Measurements from ENCODE around the gene EXT2. TPM values are rescaled to one million over a fixed set of nuclear protein-coding genes. Genes with fewer than 3 reads are reported as not detected.

EXT2 gene
- total and polyA plus RNA-seq, 2 of the 13 experiments (the other 11 are each of a cell fraction or from before 2014, with no cell fraction given): 61.5 to 68.7 TPM

DNA sequence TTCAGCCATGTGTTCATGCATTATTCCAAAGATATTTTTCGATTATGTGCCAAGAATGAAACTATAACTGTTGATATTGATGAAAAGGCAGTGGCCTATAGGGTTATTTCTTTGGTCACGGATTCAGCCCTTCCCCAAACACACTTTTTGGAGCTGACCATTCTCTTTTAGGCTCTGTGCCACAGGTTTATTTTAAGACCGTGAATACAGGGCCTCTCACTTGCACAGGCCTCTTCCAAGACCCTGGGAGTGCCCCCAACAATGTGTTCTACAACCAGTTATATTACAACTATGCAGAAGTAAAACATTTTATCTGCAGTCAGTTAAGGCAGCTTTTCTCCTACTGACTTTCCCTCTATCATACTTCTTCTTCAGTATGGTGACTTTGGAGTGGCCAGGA lies 109.9 kb downstream of the EXT2 start:
- no peak overlapping the region for H3K4me2 ChIP-seq (ENCODE audit: low read depth, low read length)
- CTCF ChIA-PET (ENCODE audit: low intra/inter-chr PET ratio, low total read pairs): no interaction called here
- no peaks in the 10 kb centered on the region for H4K20me1 ChIP-seq (ENCODE audit: insufficient read depth, low read length)
- H3K4me1 ChIP-seq (ENCODE audit: insufficient read depth, low read length): peaks cover 19% of the 10 kb centered on the region
- in situ Hi-C loops (cut with HindIII; ENCODE audit: extremely low pct_ligation_motif_present, low pct_unique_long_range_greater_than_20kb): no loop called here
- no peaks in the 10 kb centered on the region for H3K79me2 ChIP-seq (ENCODE audit: insufficient read depth, low read length)
- no peak overlapping the region for H3K27ac ChIP-seq (ENCODE audit: extremely low read length, insufficient read depth, low read length)
- peaks cover 0 to 2% of the 10 kb centered on the region in 2 experiments; a peak in 3 of 5 replicates for H3K36me3 ChIP-seq (replicated peaks in 1 of 2; ENCODE audit: control insufficient read depth in 1 of 2, insufficient read depth in 2 of 2, low read length in 2 of 2)
- H3K27me3 ChIP-seq (ENCODE audit: control insufficient read depth in 1 of 2, insufficient read depth in 2 of 2, low read length in 2 of 2): no peaks in the 10 kb centered on the region
- no peak overlapping the region for H3K9ac ChIP-seq (ENCODE audit: insufficient read depth, low read depth, low read length)
- no peak overlapping the region for H2AFZ ChIP-seq (ENCODE audit: low read length)
- ATAC-seq (no peak), FAIRE-seq (no peak), DNase-seq (ENCODE audit: low spot score) (no peak)
- TF ChIP-seq, protein P1, sequence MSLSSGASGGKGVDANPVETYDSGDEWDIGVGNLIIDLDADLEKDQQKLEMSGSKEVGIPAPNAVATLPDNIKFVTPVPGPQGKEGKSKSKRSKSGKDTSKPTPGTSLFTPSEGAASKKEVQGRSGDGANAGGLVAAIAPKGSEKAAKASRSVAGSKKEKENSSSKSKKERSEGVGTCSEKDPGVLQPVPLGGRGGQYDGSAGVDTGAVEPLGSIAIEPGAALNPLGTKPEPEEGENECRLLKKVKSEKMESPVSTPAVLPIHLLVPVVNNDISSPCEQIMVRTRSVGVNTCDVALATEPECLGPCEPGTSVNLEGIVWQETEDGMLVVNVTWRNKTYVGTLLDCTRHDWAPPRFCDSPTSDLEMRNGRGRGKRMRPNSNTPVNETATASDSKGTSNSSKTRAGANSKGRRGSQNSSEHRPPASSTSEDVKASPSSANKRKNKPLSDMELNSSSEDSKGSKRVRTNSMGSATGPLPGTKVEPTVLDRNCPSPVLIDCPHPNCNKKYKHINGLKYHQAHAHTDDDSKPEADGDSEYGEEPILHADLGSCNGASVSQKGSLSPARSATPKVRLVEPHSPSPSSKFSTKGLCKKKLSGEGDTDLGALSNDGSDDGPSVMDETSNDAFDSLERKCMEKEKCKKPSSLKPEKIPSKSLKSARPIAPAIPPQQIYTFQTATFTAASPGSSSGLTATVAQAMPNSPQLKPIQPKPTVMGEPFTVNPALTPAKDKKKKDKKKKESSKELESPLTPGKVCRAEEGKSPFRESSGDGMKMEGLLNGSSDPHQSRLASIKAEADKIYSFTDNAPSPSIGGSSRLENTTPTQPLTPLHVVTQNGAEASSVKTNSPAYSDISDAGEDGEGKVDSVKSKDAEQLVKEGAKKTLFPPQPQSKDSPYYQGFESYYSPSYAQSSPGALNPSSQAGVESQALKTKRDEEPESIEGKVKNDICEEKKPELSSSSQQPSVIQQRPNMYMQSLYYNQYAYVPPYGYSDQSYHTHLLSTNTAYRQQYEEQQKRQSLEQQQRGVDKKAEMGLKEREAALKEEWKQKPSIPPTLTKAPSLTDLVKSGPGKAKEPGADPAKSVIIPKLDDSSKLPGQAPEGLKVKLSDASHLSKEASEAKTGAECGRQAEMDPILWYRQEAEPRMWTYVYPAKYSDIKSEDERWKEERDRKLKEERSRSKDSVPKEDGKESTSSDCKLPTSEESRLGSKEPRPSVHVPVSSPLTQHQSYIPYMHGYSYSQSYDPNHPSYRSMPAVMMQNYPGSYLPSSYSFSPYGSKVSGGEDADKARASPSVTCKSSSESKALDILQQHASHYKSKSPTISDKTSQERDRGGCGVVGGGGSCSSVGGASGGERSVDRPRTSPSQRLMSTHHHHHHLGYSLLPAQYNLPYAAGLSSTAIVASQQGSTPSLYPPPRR (CRISPR knock-in tag; IDR thresholded peaks at IDR 0.05; ENCODE audit: borderline replicate concordance): no peak
- TF ChIP-seq ZNF709 (CRISPR knock-in tag; IDR thresholded peaks at IDR 0.05) (no peak), ZMAT3 (CRISPR knock-in tag; conservative IDR thresholded peaks at IDR 0.05) (no peak), ZNF143 (CRISPR knock-in tag; IDR thresholded peaks at IDR 0.05) (no peak), MAF1 (CRISPR knock-in tag; IDR thresholded peaks at IDR 0.05; ENCODE audit: borderline replicate concordance) (no peak)
- TF ChIP-seq, protein P2, sequence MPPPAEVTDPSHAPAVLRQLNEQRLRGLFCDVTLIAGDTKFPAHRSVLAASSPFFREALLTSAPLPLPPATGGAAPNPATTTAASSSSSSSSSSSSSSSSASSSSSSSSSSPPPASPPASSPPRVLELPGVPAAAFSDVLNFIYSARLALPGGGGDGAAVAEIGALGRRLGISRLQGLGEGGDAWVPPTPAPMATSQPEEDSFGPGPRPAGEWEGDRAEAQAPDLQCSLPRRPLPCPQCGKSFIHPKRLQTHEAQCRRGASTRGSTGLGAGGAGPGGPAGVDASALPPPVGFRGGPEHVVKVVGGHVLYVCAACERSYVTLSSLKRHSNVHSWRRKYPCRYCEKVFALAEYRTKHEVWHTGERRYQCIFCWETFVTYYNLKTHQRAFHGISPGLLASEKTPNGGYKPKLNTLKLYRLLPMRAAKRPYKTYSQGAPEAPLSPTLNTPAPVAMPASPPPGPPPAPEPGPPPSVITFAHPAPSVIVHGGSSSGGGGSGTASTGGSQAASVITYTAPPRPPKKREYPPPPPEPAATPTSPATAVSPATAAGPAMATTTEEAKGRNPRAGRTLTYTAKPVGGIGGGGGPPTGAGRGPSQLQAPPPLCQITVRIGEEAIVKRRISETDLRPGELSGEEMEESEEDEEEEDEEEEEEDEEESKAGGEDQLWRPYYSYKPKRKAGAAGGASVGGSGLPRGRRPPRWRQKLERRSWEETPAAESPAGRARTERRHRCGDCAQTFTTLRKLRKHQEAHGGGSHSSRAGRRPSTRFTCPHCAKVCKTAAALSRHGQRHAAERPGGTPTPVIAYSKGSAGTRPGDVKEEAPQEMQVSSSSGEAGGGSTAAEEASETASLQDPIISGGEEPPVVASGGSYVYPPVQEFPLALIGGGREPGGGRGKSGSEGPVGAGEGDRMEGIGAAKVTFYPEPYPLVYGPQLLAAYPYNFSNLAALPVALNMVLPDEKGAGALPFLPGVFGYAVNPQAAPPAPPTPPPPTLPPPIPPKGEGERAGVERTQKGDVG (CRISPR knock-in tag; IDR thresholded peaks at IDR 0.05; ENCODE audit: borderline replicate concordance): no peak
- TF ChIP-seq, protein P3, sequence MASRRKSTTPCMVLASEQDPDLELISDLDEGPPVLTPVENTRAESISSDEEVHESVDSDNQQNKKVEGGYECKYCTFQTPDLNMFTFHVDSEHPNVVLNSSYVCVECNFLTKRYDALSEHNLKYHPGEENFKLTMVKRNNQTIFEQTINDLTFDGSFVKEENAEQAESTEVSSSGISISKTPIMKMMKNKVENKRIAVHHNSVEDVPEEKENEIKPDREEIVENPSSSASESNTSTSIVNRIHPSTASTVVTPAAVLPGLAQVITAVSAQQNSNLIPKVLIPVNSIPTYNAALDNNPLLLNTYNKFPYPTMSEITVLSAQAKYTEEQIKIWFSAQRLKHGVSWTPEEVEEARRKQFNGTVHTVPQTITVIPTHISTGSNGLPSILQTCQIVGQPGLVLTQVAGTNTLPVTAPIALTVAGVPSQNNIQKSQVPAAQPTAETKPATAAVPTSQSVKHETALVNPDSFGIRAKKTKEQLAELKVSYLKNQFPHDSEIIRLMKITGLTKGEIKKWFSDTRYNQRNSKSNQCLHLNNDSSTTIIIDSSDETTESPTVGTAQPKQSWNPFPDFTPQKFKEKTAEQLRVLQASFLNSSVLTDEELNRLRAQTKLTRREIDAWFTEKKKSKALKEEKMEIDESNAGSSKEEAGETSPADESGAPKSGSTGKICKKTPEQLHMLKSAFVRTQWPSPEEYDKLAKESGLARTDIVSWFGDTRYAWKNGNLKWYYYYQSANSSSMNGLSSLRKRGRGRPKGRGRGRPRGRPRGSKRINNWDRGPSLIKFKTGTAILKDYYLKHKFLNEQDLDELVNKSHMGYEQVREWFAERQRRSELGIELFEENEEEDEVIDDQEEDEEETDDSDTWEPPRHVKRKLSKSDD (CRISPR knock-in tag; IDR thresholded peaks at IDR 0.05; ENCODE audit: low read depth): no peak
- H3K9me3 ChIP-seq (ENCODE audit: low read length): no peaks in the 10 kb centered on the region
- whole genome bisulfite sequencing (ENCODE audit: low lambda C conversion rate): 82% methylated on average over 3 of the region's 3 CpGs
- BruUV-seq (replicated peaks): no TSS peak
- no peak overlapping the region for H3K4me3 ChIP-seq (replicated peaks in 1 of 3; ENCODE audit: insufficient read depth in 1 of 3, low read depth in 2 of 3, low read length in 3 of 3)
- POLR2A ChIA-PET: no interaction called here
- intact Hi-C loops (cut with micrococcal nuclease; ENCODE audit: unreplicated experiment): no loop called here
